ENCODE data around the gene IGLL5.

The IGLL5 gene

DNA sequence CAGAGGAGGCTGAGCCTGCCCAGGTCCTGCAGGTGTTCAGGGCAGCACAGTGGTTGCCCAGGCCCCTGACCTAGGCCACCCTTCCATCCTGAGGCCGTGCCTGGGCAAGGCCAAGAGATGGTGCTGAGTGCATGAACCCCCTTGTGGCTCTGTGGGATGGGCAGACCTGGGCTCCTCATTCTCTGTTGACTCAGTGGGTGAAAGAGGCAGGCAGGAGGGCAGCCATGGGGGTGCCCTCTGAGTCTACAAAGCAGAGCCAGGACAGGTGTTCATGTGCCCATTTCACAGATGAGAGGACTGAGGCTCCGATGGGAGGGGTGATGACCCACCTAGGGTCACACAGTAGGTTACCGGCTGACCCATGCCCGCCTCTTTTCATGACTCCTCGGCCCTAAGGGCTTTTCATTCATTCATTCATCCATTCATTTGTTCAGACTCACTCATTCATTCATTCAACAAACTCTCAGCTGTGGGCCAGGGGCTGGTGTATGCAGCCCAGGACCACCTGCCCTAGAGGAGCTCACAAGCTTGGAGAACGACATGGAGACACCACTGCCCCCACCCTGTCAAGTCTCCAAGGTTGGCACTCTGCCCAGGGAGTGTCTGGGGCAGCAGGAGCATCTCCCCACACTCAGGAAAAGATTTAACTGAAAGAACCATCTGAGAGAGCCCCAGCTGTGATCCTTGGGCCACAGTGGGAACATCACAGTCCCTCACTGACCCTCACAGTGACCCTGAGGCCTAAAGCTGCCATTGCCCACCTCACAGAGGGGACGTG lies 40.5 kb downstream of the IGLL5 start:
- TF ChIP-seq, protein P1, sequence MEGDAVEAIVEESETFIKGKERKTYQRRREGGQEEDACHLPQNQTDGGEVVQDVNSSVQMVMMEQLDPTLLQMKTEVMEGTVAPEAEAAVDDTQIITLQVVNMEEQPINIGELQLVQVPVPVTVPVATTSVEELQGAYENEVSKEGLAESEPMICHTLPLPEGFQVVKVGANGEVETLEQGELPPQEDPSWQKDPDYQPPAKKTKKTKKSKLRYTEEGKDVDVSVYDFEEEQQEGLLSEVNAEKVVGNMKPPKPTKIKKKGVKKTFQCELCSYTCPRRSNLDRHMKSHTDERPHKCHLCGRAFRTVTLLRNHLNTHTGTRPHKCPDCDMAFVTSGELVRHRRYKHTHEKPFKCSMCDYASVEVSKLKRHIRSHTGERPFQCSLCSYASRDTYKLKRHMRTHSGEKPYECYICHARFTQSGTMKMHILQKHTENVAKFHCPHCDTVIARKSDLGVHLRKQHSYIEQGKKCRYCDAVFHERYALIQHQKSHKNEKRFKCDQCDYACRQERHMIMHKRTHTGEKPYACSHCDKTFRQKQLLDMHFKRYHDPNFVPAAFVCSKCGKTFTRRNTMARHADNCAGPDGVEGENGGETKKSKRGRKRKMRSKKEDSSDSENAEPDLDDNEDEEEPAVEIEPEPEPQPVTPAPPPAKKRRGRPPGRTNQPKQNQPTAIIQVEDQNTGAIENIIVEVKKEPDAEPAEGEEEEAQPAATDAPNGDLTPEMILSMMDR (IDR thresholded peaks at IDR 0.05), result no peak

DNA sequence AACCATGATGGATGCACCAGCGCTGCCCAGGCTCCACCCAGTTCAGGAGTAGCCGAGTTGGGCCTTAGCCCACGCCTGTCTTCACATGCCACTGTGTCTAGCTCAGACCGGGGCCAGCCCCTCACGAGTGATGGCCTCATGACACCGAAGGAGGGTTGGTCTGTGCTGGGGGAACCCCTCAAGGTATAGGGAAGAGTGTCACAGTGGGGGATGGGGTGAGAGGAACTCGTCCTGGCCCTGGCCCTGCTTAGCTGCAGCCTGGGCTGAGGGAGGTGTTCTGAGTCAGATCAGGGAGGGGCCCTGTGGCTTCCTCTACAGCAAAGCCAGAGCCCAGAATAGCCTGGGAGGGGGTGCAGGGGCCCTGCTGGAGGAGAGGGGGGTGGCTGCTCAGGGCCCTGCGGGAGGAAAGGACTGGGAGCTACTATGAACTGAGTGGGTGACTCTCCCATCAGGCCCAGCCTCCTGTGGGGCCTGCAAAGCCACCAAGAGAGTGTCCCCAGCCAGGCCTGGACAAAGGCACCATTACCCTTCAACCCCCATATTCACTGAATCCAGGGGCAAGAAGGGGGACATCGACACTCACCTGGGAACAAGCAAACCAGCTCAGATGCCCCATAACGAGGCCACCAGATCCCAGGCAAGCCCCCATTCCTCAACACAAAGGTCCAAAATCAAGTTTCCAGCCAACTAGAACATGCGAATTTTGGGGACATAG lies 41.2 kb downstream of the IGLL5 start:
- TF ChIP-seq, protein P1 (IDR thresholded peaks at IDR 0.05), result no peak

DNA sequence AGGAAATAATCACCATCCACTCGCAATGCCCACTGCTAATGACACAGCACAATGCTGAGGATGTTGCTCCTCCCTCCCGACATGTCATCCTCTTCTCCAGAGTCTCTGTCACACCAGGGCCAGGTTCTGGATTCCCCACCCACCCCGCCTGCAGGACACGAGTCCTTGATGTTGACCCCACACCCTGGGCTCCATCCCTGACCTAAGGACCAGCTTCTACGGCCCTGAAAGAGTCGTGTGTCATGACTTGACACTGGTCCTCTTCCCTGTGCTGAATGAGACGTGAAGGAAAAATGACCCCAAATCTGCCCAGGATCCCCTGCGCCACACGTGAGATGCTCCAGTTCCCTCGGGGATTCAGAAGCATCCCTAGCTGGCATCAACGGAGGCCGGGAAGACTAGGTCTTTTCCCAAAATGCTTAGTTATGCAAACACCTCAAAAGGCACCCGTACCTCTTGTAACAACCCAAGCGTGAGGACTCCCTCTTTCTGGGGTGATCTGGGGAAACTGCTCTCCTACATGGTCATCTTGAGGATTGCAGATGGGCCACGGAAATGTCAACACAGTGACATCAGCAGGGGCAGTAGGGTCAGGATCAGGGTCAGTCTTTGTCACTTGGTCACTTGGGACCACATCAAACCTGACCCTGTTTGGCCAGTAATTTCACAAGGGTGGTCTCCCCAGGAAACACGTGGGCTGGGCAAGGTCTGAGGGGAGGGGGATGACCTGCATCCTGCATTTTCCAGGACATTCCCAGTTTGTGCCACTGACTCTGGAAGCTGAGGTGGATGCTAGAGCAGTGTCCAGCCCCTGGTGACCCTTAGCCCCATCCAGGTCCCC lies 42.0 kb downstream of the IGLL5 start:
- TF ChIP-seq, protein P1 (IDR thresholded peaks at IDR 0.05), result no peak

DNA sequence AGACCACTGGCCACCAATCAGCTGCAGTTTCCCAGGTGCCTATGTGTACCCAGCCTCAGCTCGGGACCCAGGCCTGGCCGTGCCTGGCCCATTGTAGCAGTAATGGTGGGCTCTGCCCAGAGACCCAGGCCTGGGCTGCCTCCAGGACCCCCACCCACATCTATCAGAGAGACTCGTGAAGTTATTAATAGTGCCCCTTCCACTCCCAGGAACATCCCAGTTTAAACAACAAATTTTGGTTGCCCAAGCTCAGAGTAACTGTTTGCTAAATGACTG lies 42.5 kb downstream of the IGLL5 start:
- TF ChIP-seq, protein P1 (IDR thresholded peaks at IDR 0.05), result no peak

DNA sequence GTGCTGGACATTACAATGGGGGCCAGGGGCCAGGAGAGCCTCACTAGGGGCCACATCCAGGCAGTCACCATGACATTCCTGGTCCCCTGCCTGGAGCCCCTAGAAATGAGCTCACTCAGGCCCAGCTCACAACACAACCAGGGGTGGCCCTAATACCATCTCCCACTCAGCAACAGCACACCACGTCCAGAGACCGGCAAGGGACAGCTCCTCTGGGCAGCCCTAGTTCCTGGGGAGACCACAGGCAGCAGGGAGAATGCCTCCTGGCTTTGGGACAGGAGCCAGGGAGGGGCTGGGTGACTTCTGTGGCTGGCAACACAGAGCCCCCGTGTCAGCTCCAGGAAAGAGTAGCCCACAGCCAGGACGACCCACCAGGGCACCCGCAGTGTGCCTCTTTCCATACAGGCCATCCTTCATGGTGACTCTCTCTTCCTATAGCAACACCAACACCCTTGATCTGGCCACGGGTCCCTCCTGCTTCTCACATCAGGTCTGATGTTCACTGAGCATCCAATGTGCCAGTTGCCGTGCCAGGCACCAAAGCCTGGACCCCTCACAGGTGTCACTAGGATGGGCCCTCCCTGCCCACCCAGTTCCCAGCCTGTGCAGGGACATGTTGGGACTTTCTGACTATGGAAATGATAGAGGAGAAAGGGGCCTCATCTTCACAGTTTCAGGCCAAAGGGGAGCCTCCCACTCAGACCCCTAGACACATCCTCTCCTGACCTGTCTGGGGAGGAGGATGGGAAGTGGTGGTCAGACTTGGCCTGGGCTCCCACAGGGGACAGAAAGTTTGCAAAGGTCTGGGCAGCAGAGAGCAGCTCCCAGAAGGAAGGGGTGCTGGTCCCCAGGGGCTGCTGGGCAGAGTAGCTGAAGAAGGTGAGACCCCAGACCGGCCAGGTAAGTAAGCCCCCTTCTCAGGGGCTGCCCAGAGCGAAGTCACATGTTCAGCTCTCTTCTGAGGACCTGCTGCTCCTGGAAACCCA lies 43.2 kb downstream of the IGLL5 start:
- TF ChIP-seq, protein P1 (IDR thresholded peaks at IDR 0.05), result no peak

DNA sequence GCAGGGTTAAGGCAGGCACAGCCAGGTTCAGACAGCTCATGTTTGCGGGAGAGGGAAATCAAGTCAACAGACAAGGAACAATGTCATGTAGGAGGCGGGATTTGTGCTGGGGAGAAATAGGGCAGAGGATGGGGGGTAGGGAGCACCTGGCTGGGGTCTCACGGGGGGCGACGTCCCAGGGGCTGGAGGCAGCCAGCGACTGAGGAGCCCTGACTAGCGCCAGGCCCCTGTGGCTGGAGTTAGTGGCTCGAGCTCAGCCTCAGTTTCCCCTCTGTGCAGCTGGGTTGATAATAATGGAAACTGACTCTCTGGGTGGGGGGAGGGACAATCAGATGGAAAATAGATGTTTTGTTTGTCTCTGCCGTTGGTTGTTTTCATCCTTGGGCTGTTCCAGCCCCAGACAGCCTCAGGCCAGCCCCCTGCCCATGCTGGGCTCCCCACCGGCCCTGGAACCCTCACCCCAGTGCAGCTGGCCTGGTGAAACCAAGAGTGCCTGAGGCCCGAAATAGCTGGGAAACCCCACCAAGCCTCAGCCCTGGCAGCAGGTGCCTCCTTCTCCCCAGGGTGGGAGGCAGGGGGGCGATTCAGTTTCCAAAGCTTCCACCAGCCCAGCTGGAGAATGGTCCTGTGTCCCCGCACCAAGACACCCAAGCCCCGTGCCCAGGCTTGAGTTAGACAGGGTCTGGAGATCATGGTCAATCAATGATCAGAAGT lies 44.1 kb downstream of the IGLL5 start:
- TF ChIP-seq, protein P1 (IDR thresholded peaks at IDR 0.05), result no peak
